Measurements from ENCODE around the gene NNT. TPM values are rescaled to one million over a fixed set of nuclear protein-coding genes. Genes with fewer than 3 reads are reported as not detected.

NNT gene
- total and polyA plus RNA-seq, 2 of the 13 experiments (the other 11 are each of a cell fraction or from before 2014, with no cell fraction given), result 21.1 to 58.0 TPM

DNA sequence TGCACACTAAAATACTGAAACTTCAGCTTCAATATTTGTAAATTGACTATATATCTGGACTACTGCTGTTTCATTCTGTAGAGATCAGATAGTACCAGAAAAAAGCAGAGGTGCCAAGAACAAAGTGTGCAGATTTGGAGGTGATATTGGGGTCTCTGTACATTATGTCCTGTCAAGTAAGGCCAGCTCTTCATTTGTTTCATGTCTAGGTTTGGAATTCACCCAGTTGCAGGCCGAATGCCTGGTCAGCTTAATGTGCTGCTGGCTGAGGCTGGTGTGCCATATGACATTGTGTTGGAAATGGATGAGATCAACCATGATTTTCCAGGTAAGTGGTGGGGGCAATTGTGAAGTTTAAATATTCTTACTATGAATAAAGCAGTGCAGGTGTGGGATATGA lies 96.9 kb downstream of the NNT start (continued):
- TF ChIP-seq ZNF432 (CRISPR knock-in tag; IDR thresholded peaks at IDR 0.05; ENCODE audit: borderline replicate concordance), result no peak
- TF ChIP-seq RBM39 (IDR thresholded peaks at IDR 0.05; ENCODE audit: low read depth, low read length, poor library complexity, severe bottlenecking), result no peak

DNA sequence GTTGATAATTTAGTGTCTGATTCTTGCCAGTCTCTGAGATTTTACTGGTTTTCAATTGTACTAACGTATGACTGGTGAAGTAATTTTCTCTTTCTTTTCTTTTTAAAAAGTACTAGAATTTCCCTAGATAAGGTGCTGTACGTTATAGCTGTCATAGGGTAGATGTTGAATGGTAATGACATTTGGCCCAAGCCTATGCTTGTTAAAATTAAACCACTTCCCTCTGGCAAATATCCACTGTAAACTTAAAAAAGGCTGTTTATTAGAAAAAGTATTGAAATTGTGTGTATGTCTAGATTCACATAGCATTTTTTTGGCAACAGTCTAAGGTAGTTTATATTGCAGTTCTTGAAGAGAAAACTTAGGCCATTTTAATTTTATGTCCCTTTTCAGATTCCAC lies 97.6 kb downstream of the NNT start:
- intact Hi-C loops (cut with micrococcal nuclease; ENCODE audit: unreplicated experiment), result no loop called here
- H3K9ac ChIP-seq (ENCODE audit: insufficient read depth, low read depth, low read length), result no peak overlapping the region
- no peaks in the 10 kb centered on the region for H3K79me2 ChIP-seq (ENCODE audit: insufficient read depth, low read length)
- no peaks in the 10 kb centered on the region for H3K4me1 ChIP-seq (ENCODE audit: insufficient read depth, low read length)
- ChIA-PET CTCF (ENCODE audit: low intra/inter-chr PET ratio, low total read pairs) (no interaction called here), POLR2A (no interaction called here)
- H3K27ac ChIP-seq (ENCODE audit: extremely low read length, insufficient read depth, low read length), result no peak overlapping the region
- DNase-seq (ENCODE audit: low spot score) (no peak), ATAC-seq (no peak), FAIRE-seq (no peak)
- no peaks in the 10 kb centered on the region for H3K27me3 ChIP-seq (ENCODE audit: control insufficient read depth in 1 of 2, insufficient read depth in 2 of 2, low read length in 2 of 2)
- WGBS (ENCODE audit: low lambda C conversion rate), result 97% methylated on average over 2 of the region's 2 CpGs
- in situ Hi-C loops (cut with HindIII; ENCODE audit: extremely low pct_ligation_motif_present, low pct_unique_long_range_greater_than_20kb), result no loop called here
- H4K20me1 ChIP-seq (ENCODE audit: insufficient read depth, low read length), result no peaks in the 10 kb centered on the region
- peaks cover 0 to 2% of the 10 kb centered on the region in 2 experiments; a peak in 1 of 5 replicates for H3K36me3 ChIP-seq (replicated peaks in 1 of 2; ENCODE audit: control insufficient read depth in 1 of 2, insufficient read depth in 2 of 2, low read length in 2 of 2)
- H3K9me3 ChIP-seq (ENCODE audit: low read length), result peaks cover 12% of the 10 kb centered on the region
- no peak overlapping the region for H2AFZ ChIP-seq (ENCODE audit: low read length)
- no TSS peak for BruUV-seq (replicated peaks)
- no peak overlapping the region for H3K4me3 ChIP-seq (replicated peaks in 1 of 3; ENCODE audit: insufficient read depth in 1 of 3, low read depth in 2 of 3, low read length in 3 of 3)
- no peak overlapping the region for H3K4me2 ChIP-seq (ENCODE audit: low read depth, low read length)
- TF ChIP-seq GTF2F1 (IDR thresholded peaks at IDR 0.05; ENCODE audit: low read length) (no peak), AKAP8 (CRISPR knock-in tag; IDR thresholded peaks at IDR 0.05) (no peak), SSRP1 (CRISPR knock-in tag; IDR thresholded peaks at IDR 0.05) (no peak), ZNF382 (CRISPR knock-in tag; IDR thresholded peaks at IDR 0.05; ENCODE audit: borderline replicate concordance) (no peak), RBAK (CRISPR knock-in tag; IDR thresholded peaks at IDR 0.05) (no peak), ZNF75D (CRISPR knock-in tag; IDR thresholded peaks at IDR 0.05; ENCODE audit: borderline replicate concordance) (no peak), AGO2 (optimal IDR thresholded peaks at IDR 0.05; ENCODE audit: low read depth, low read length) (no peak), NONO (IDR thresholded peaks at IDR 0.05) (no peak), NONO (CRISPR knock-in tag; conservative IDR thresholded peaks at IDR 0.05) (no peak), DMAP1 (CRISPR knock-in tag; IDR thresholded peaks at IDR 0.05) (no peak), SAP130 (CRISPR knock-in tag; IDR thresholded peaks at IDR 0.05; ENCODE audit: low read depth) (no peak), REL (CRISPR knock-in tag; conservative IDR thresholded peaks at IDR 0.05) (no peak), ZNF790 (CRISPR knock-in tag; IDR thresholded peaks at IDR 0.05; ENCODE audit: borderline replicate concordance) (no peak), SP140L (CRISPR knock-in tag; IDR thresholded peaks at IDR 0.05; ENCODE audit: borderline replicate concordance) (no peak), ZFP41 (CRISPR knock-in tag; IDR thresholded peaks at IDR 0.05; ENCODE audit: borderline replicate concordance) (no peak), PRPF4 (IDR thresholded peaks at IDR 0.05; ENCODE audit: low read depth, low read length, poor library complexity, severe bottlenecking) (no peak), HDAC1 (CRISPR knock-in tag; IDR thresholded peaks at IDR 0.05) (no peak)
- TF ChIP-seq, protein P1, sequence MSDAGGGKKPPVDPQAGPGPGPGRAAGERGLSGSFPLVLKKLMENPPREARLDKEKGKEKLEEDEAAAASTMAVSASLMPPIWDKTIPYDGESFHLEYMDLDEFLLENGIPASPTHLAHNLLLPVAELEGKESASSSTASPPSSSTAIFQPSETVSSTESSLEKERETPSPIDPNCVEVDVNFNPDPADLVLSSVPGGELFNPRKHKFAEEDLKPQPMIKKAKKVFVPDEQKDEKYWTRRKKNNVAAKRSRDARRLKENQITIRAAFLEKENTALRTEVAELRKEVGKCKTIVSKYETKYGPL (CRISPR knock-in tag; IDR thresholded peaks at IDR 0.05), result no peak

All from HepG2 (cell line).